SKM-1 treated with dmso at 0.1 percent for 144 hours (cell line): Measurements from ENCODE around the gene CABP2.
"Not testable (repeated sequence)": the region's sequence is repeated elsewhere in the genome, so short reads cannot be mapped to it uniquely, and the experiment has no call there.

ENCODE experiments used
- DNase-seq: peaks from one replicate; lab custom pipeline; 2025; ENCODE audit not compliant: unreplicated experiment; lab: John Stamatoyannopoulos, UW

Gene CABP2

GRCh38 chr11:67522844-67523555 lies at the start of gene CABP2:
TSS of gene CABP2 (minus strand) at chr11:67523446. CDS start at chr11:67523326, 120 bp downstream.
- no peak for DNase-seq

GRCh38 chr11:67572747-67573419 lies 49.6 kb upstream of the CABP2 start:
- DNase-seq = peak; percentile 33

GRCh38 chr11:67572305-67572704 lies 49.1 kb upstream of the CABP2 start:
- DNase-seq = no peak

GRCh38 chr11:67571443-67571842 lies 48.2 kb upstream of the CABP2 start:
- DNase-seq = no peak

GRCh38 chr11:67564230-67564629 lies 41.0 kb upstream of the CABP2 start:
- no peak for DNase-seq

GRCh38 chr11:67563705-67564114 lies 40.5 kb upstream of the CABP2 start:
- DNase-seq = not testable (repeated sequence)

- DNase-seq = no peak
These were observed 39.9 kb upstream of the CABP2 start for GRCh38 chr11:67562963-67563704.

- DNase-seq = no peak
These were observed 38.8 kb upstream of the CABP2 start for GRCh38 chr11:67561971-67562619.

- no peak for DNase-seq
These were observed 35.0 kb upstream of the CABP2 start for GRCh38 chr11:67558084-67558772.

GRCh38 chr11:67556244-67556643 lies 33.0 kb upstream of the CABP2 start:
- no peak for DNase-seq

GRCh38 chr11:67551697-67552096 lies 28.5 kb upstream of the CABP2 start:
- DNase-seq = not testable (repeated sequence)

GRCh38 chr11:67551127-67551526 lies 27.9 kb upstream of the CABP2 start:
- no peak for DNase-seq

- DNase-seq = no peak
These were observed 25.4 kb upstream of the CABP2 start for GRCh38 chr11:67548555-67549110.

- DNase-seq = not testable (repeated sequence)
These were observed 24.9 kb upstream of the CABP2 start for GRCh38 chr11:67548112-67548511.

GRCh38 chr11:67545280-67545679 lies 22.0 kb upstream of the CABP2 start:
- no peak for DNase-seq

GRCh38 chr11:67544616-67545242 lies 21.5 kb upstream of the CABP2 start:
- no peak for DNase-seq

- DNase-seq = no peak
These were observed 20.3 kb upstream of the CABP2 start for GRCh38 chr11:67543585-67543984.

- no peak for DNase-seq
These were observed 19.7 kb upstream of the CABP2 start for GRCh38 chr11:67542971-67543370.

GRCh38 chr11:67542169-67542568 lies 18.9 kb upstream of the CABP2 start:
- DNase-seq = no peak

- DNase-seq = no peak
These were observed 18.0 kb upstream of the CABP2 start for GRCh38 chr11:67541198-67541597.
